ENCODE results near the gene ZBTB16.

GRCh38 chr11:114273890-114274635 is 214.6 kb downstream of the ZBTB16 start:
- TF ChIP-seq POLR2A (IDR thresholded peaks at IDR 0.05): no peak
- TF ChIP-seq, protein P1, sequence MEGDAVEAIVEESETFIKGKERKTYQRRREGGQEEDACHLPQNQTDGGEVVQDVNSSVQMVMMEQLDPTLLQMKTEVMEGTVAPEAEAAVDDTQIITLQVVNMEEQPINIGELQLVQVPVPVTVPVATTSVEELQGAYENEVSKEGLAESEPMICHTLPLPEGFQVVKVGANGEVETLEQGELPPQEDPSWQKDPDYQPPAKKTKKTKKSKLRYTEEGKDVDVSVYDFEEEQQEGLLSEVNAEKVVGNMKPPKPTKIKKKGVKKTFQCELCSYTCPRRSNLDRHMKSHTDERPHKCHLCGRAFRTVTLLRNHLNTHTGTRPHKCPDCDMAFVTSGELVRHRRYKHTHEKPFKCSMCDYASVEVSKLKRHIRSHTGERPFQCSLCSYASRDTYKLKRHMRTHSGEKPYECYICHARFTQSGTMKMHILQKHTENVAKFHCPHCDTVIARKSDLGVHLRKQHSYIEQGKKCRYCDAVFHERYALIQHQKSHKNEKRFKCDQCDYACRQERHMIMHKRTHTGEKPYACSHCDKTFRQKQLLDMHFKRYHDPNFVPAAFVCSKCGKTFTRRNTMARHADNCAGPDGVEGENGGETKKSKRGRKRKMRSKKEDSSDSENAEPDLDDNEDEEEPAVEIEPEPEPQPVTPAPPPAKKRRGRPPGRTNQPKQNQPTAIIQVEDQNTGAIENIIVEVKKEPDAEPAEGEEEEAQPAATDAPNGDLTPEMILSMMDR (IDR thresholded peaks at IDR 0.05): no peak

Measured in adrenal gland (tissue), 5 donors.